K562 (cell line): ENCODE measurements around the gene TMEM181.

ENCODE experiments used
- JUN ChIP-seq, 2 experiments: sonication (generic) in 1 of 2; formaldehyde crosslinking in 1 of 2; IDR thresholded peaks; 2 replicates each; pipeline versions ENCODE4 v1.6.1 to v1.8.0; 2012 to 2022; ENCODE audit warnings: borderline replicate concordance in 2 of 2, mild to moderate bottlenecking in 2 of 2, improper control_type of control experiment in 1 of 2, low read depth in 1 of 2, low read length in 1 of 2, missing genetic modification reagents in 1 of 2
- KLF16 ChIP-seq: IDR thresholded peaks from 2 replicates; pipeline ENCODE4 v1.6.1; 2016; ENCODE audit warnings: antibody characterized with exemption
- RNF2 ChIP-seq: sonication (generic); IDR thresholded peaks from 2 replicates; pipeline ENCODE4 v1.6.1; 2016
- TCF7L2 ChIP-seq: fragments of 150-350 bp; IDR thresholded peaks from 2 replicates; pipeline ENCODE4 v1.6.1; 2016; ENCODE audit warnings: low read depth, mild to moderate bottlenecking, low read length, moderate library complexity
- ZNF764 ChIP-seq: fragments of 250-450 bp; sonication (Bioruptor Pico); IDR thresholded peaks from 2 replicates; pipeline ENCODE4 v1.4.0; 2020; ENCODE audit warnings: low read depth, mild to moderate bottlenecking, moderate library complexity
- ZNF830 ChIP-seq: fragments of 250-450 bp; sonication (Bioruptor Pico); IDR thresholded peaks from 2 replicates; pipeline ENCODE4 v1.5.0; 2021; ENCODE audit warnings: mild to moderate bottlenecking
- TF ChIP-seq, protein P1 (sequence below): fragments of 450-650 bp; formaldehyde crosslinking; IDR thresholded peaks from 2 replicates; pipeline ENCODE4 v1.4.0; 2022; ENCODE audit warnings: missing genetic modification characterization
- TF ChIP-seq, protein P2 (sequence below): sonication (generic); formaldehyde crosslinking; IDR thresholded peaks from 2 replicates; pipeline ENCODE4 v1.8.0; 2023; ENCODE audit warnings: mild to moderate bottlenecking, missing genetic modification reagents
- TF ChIP-seq, protein P3 (sequence below): sonication (generic); formaldehyde crosslinking; IDR thresholded peaks from 2 replicates; pipeline ENCODE4 v1.9.0; 2022; ENCODE audit warnings: mild to moderate bottlenecking, missing genetic modification reagents

DNA sequence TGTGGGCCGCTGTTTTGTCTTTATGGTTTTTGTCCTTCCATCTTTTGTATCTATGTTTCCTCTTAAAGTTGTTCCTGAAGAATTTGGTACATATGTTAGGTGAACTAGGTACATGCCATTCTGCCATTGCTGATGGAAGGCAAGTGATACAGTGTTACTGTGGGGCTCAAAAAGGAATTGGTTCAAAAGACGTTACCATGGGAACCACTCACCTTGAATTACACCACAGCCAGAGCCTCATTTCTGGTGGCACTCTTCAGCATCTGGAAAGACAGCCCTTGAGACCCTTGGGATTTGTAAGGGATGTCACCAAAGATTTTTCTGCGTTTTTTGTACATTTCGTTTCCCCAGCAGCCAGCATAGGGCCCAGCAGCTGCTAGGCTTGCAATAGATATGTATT, 31.9 kb downstream of the TMEM181 start:
- TF ChIP-seq, protein P1, sequence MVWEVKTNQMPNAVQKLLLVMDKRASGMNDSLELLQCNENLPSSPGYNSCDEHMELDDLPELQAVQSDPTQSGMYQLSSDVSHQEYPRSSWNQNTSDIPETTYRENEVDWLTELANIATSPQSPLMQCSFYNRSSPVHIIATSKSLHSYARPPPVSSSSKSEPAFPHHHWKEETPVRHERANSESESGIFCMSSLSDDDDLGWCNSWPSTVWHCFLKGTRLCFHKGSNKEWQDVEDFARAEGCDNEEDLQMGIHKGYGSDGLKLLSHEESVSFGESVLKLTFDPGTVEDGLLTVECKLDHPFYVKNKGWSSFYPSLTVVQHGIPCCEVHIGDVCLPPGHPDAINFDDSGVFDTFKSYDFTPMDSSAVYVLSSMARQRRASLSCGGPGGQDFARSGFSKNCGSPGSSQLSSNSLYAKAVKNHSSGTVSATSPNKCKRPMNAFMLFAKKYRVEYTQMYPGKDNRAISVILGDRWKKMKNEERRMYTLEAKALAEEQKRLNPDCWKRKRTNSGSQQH (CRISPR knock-in tag), result no peak
- TF ChIP-seq ZNF764 (CRISPR knock-in tag) (no peak), ZNF830 (CRISPR knock-in tag) (no peak), JUN (IDR thresholded peaks at IDR 0.05; ENCODE audit: borderline replicate concordance, low read depth, low read length) (no peak), JUN (CRISPR knock-in tag; IDR thresholded peaks at IDR 0.05; ENCODE audit: borderline replicate concordance) (no peak), RNF2 (no peak), KLF16 (no peak), TCF7L2 (no peak)
- TF ChIP-seq, protein P2, sequence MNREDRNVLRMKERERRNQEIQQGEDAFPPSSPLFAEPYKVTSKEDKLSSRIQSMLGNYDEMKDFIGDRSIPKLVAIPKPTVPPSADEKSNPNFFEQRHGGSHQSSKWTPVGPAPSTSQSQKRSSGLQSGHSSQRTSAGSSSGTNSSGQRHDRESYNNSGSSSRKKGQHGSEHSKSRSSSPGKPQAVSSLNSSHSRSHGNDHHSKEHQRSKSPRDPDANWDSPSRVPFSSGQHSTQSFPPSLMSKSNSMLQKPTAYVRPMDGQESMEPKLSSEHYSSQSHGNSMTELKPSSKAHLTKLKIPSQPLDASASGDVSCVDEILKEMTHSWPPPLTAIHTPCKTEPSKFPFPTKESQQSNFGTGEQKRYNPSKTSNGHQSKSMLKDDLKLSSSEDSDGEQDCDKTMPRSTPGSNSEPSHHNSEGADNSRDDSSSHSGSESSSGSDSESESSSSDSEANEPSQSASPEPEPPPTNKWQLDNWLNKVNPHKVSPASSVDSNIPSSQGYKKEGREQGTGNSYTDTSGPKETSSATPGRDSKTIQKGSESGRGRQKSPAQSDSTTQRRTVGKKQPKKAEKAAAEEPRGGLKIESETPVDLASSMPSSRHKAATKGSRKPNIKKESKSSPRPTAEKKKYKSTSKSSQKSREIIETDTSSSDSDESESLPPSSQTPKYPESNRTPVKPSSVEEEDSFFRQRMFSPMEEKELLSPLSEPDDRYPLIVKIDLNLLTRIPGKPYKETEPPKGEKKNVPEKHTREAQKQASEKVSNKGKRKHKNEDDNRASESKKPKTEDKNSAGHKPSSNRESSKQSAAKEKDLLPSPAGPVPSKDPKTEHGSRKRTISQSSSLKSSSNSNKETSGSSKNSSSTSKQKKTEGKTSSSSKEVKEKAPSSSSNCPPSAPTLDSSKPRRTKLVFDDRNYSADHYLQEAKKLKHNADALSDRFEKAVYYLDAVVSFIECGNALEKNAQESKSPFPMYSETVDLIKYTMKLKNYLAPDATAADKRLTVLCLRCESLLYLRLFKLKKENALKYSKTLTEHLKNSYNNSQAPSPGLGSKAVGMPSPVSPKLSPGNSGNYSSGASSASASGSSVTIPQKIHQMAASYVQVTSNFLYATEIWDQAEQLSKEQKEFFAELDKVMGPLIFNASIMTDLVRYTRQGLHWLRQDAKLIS (CRISPR knock-in tag), result no peak
- TF ChIP-seq, protein P3, sequence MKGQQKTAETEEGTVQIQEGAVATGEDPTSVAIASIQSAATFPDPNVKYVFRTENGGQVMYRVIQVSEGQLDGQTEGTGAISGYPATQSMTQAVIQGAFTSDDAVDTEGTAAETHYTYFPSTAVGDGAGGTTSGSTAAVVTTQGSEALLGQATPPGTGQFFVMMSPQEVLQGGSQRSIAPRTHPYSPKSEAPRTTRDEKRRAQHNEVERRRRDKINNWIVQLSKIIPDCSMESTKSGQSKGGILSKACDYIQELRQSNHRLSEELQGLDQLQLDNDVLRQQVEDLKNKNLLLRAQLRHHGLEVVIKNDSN (CRISPR knock-in tag), result no peak
